NAMALWA (cell line): ENCODE measurements around the gene GOLGA8K.
"Not testable (repeated sequence)": the region's sequence is repeated elsewhere in the genome, so short reads cannot be mapped to it uniquely, and the experiment has no call there.

Experiments used
- DNase-seq: peaks from one replicate; pipeline ENCODE4 v3.0.0-alpha.2; 2015; ENCODE audit warnings: low spot score

GOLGA8K gene

GRCh38 chr15:32403192-32403591, at the start of gene GOLGA8K:
Gene GOLGA8K (minus strand): TSS chr15:32403292. CDS start chr15:32403194, 98 bp downstream.
- DNase-seq = not testable (repeated sequence)

GRCh38 chr15:32440445-32440977, 37.4 kb upstream of the GOLGA8K start:
- not testable (repeated sequence) for DNase-seq

- not testable (repeated sequence) for DNase-seq
Measured at GRCh38 chr15:32434102-32434963, 31.2 kb upstream of the GOLGA8K start.

GRCh38 chr15:32427635-32428034, 24.5 kb upstream of the GOLGA8K start:
- not testable (repeated sequence) for DNase-seq

GRCh38 chr15:32426511-32426910, 23.4 kb upstream of the GOLGA8K start:
- not testable (repeated sequence) for DNase-seq

- DNase-seq = not testable (repeated sequence)
Measured at GRCh38 chr15:32407903-32408302, 4.8 kb upstream of the GOLGA8K start.

- DNase-seq = not testable (repeated sequence)
Measured at GRCh38 chr15:32396522-32396921, 6.6 kb downstream of the GOLGA8K start.

GRCh38 chr15:32394745-32395144, 8.3 kb downstream of the GOLGA8K start:
- not testable (repeated sequence) for DNase-seq

- DNase-seq = not testable (repeated sequence)
Measured at GRCh38 chr15:32388050-32388648, 14.9 kb downstream of the GOLGA8K start.

- DNase-seq = not testable (repeated sequence)
Measured at GRCh38 chr15:32385823-32386495, 17.1 kb downstream of the GOLGA8K start.

GRCh38 chr15:32374185-32374584, 28.9 kb downstream of the GOLGA8K start:
- not testable (repeated sequence) for DNase-seq

- not testable (repeated sequence) for DNase-seq
Measured at GRCh38 chr15:32373707-32374106, 29.4 kb downstream of the GOLGA8K start.

GRCh38 chr15:32372075-32372474, 31.0 kb downstream of the GOLGA8K start:
- DNase-seq = not testable (repeated sequence)

- DNase-seq = not testable (repeated sequence)
Measured at GRCh38 chr15:32370526-32370925, 32.6 kb downstream of the GOLGA8K start.

GRCh38 chr15:32370064-32370463, 33.0 kb downstream of the GOLGA8K start:
- DNase-seq = not testable (repeated sequence)

GRCh38 chr15:32366492-32366891, 36.6 kb downstream of the GOLGA8K start:
- DNase-seq = not testable (repeated sequence)

- DNase-seq = not testable (repeated sequence)
Measured at GRCh38 chr15:32365955-32366354, 37.1 kb downstream of the GOLGA8K start.

GRCh38 chr15:32364944-32365343, 38.1 kb downstream of the GOLGA8K start:
- not testable (repeated sequence) for DNase-seq

GRCh38 chr15:32363449-32363848, 39.6 kb downstream of the GOLGA8K start:
- DNase-seq = not testable (repeated sequence)

GRCh38 chr15:32361662-32362061, 41.4 kb downstream of the GOLGA8K start:
- not testable (repeated sequence) for DNase-seq

- not testable (repeated sequence) for DNase-seq
Measured at GRCh38 chr15:32358462-32358861, 44.6 kb downstream of the GOLGA8K start.

- DNase-seq = not testable (repeated sequence)
Measured at GRCh38 chr15:32356909-32357308, 46.2 kb downstream of the GOLGA8K start.
